H54 (cell line): ENCODE measurements around the gene RHBDF1.

Experiments
- DNase-seq: peaks from one replicate; pipeline ENCODE4 v3.0.0; 2011; ENCODE audit warnings: low spot score, mixed read lengths; ENCODE audit not compliant: insufficient read length
- FAIRE-seq: peaks from 3 replicates; lab custom pipeline; 2011; peaks lifted over from hg19 to GRCh38; lab: Jason Lieb, UNC
- POLR2A ChIP-seq: IDR thresholded peaks from 2 replicates; pipeline ENCODE4 v1.6.1; 2011; ENCODE audit warnings: low read depth, mild to moderate bottlenecking, low read length

The RHBDF1 gene

DNA sequence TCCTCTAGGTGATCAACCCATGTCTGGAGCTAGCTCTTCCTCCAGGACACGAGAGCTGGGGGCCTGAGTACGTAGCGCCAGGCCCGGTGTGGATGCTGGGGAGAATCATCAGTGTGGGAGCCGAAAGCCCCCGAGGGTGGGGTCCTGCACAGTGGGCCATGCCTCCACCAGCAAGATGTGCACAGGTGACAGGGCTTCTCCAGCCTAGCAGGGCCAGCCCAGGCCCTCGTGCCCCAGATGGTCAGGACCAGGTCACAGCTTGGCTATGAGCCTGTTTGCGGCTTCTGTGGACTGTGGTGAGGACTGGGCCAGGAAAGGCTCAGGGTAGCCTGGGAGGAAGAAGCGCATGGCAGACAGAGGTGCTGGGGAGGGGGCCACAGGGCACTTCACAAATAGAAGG is 13.4 kb upstream of the RHBDF1 start:
- no peak for FAIRE-seq
- TF ChIP-seq POLR2A: no peak
- DNase-seq: no peak

DNA sequence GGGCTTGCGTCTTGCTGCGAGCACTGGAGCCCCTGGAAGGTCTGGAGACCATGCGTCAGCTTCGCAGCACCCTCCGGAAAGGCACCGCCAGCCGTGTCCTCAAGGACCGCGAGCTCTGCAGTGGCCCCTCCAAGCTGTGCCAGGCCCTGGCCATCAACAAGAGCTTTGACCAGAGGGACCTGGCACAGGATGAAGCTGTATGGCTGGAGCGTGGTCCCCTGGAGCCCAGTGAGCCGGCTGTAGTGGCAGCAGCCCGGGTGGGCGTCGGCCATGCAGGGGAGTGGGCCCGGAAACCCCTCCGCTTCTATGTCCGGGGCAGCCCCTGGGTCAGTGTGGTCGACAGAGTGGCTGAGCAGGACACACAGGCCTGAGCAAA is 13.0 kb upstream of the RHBDF1 start:
- no peak for FAIRE-seq
- TF ChIP-seq POLR2A: no peak

DNA sequence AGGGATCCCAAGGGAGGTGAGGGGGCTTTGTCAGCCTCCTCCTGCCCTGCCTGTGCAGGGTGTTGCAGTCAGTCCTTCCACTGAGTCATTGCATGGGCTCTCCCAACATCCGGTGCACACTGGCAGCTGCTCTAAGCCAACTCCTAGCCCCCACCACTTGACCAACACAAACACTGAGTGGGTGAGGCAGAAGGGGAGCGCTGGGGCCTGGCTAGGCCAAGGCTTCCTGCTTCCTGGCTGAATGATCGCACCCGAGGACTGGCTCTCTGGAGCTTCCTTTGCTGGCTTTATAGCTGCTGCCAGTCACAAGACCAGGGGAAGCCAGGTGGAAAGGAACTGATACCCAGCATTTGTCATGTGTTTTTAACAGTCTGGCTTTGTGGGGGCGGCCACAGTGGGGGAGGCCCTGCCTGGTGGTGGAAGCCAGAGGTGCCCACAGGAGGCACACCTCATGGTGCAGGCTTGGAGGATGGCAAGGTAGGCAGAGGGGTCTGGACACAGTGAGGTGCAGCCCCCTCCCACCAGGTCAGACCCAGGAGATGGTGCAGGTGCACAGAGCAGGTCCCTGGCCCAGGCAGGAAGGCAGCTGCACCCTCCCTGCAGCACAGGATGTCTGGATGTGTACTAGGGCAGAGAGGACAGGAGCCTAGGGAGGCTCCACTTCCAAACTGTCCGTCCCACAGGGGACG is 12.4 kb upstream of the RHBDF1 start:
- FAIRE-seq (peak; percentile 87), DNase-seq (peak; percentile 98)
- TF ChIP-seq POLR2A: no peak

More for the DNA sequence above, 13.0 kb upstream of the RHBDF1 start:
- DNase-seq: no peak

DNA sequence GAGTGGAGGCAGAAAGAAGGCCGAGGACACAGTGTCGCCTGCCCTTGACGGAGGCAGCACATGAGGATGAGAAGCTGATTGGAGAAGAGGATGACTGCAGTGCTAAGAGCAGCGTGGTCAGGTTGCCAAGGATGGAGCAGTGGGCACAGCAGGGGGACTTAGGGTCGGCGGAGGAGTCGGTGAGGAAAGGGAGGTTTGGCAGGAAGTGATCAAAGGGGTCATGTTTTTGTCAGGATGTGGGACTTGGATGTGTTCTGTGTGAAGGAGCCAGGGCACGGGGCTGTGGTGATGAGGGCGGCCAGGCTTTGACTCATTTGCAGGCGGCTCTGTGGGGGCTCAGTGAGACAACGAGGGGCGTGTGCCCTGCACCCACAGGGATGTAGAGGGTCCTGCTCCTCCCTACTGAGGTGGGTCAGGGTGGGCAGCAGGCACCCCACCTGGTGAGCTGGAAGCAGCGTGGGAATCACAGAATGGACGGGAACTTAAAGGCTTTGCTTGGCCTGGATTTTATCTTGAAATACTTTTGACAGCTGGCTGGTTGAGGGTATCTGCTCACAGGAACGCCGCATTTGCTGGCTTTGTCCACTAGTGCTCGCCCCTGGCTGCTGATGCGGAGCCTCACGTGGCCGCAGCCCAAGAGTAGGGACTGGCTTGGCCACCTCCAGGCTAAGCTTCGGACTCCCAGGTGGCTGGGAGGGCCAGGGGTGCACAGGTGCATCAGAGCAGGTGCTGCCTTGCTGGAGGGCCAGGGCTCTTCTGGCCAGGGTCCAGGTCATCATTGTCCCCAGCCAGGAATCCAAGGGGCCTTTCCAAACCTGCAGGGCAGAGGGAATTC is 11.6 kb upstream of the RHBDF1 start:
- FAIRE-seq (no peak), DNase-seq (no peak)
- no peak for TF ChIP-seq POLR2A

DNA sequence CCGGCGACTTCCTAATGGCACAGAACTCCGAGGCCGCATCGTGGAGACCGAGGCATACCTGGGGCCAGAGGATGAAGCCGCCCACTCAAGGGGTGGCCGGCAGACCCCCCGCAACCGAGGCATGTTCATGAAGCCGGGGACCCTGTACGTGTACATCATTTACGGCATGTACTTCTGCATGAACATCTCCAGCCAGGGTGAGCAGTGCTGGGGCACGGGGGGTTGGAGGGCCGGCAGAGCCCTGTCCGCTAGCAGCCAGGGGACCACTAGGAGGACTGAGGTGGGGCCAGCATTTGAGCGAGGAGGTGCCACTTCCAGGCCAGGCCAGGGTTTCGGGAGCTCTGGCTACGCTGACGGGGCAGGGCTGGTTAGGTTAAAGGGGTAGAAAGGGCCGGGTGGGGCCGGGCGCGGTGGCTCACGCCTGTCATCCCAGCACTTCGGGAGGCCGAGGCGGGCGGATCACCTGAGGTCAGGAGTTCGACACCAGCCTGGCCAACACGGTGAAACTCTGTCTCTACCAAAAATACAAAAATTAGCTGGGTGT is 10.7 kb upstream of the RHBDF1 start:
- FAIRE-seq (no peak), DNase-seq (no peak)
- TF ChIP-seq POLR2A: no peak

DNA sequence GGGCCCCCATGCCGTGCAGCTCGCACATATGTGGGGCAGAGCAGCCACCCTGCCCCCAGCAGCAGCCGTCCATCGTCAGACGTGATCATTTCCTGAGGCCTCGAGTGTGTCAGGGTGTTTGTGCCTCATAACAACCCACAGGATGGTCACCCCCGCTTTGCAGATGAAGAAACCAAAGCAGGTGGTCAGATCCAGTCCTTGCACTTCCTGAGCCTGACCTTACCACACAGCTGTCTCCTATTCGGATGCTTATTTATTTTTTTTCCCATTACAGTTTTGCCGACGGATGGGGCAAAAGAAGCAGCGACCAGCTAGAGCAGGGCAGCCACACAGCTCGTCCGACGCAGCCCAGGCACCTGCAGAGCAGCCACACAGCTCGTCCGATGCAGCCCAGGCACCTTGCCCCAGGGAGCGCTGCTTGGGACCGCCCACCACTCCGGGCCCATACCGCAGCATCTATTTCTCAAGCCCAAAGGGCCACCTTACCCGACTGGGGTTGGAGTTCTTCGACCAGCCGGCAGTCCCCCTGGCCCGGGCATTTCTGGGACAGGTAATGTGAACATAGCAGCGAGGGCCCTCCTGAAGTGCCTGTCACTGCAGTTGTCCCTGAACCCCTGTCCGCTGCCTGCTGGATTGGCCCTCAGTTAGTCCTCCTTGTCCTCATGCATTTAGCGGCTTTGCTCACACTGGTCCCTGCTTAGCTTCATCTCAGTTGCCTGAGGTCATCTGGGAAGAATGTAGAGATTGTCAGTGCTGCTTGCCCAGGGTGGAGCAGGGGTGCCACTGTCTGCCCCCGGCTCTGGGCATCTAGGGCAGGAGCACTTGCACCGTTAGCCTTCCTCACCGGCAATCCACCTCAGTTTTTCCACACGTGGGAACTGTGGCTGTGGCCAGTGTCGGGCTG is 7.0 kb upstream of the RHBDF1 start:
- FAIRE-seq: no peak
- TF ChIP-seq POLR2A: 0 out of 2 replicates have a peak, but pooled peaks have one; percentile 0
- DNase-seq: no peak

DNA sequence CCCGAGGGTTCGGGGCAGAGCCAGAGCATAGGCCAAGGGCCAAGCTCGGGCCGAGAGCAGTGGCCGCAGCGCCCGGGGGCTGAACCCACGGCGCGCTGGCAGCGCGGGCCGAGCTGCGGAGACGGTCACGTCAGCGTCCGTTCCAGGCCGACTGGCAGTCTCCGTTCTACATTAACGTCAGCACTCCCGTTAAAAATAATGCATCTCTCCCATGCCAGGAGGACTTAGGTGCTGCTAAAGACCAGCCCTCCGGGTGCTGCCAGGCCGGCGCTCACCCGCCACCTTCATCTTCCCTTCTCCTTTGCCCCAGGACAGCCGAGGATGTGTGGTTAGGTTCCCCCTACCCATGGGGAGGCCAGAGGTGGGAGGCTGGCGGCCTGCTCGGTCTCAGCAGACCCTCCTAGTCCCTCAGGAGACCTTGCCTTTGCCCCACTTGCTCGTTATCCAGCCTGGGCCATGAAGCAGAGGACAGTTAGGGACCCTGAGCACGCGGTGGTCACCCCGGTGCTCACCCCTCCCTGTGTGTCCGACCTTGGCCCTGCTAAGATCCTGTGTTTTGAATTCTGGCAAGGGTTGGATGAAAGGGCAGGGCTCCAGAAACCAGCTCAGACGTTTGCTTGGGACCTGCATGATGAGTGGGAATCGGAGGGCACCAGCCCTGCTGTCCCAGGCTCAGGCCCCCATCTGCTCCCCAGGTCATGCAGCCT is 6.2 kb upstream of the RHBDF1 start:
- peak; percentile 72 for DNase-seq
- no peak for FAIRE-seq
- TF ChIP-seq POLR2A: 0 out of 2 replicates have a peak, but pooled peaks have one; percentile 2

DNA sequence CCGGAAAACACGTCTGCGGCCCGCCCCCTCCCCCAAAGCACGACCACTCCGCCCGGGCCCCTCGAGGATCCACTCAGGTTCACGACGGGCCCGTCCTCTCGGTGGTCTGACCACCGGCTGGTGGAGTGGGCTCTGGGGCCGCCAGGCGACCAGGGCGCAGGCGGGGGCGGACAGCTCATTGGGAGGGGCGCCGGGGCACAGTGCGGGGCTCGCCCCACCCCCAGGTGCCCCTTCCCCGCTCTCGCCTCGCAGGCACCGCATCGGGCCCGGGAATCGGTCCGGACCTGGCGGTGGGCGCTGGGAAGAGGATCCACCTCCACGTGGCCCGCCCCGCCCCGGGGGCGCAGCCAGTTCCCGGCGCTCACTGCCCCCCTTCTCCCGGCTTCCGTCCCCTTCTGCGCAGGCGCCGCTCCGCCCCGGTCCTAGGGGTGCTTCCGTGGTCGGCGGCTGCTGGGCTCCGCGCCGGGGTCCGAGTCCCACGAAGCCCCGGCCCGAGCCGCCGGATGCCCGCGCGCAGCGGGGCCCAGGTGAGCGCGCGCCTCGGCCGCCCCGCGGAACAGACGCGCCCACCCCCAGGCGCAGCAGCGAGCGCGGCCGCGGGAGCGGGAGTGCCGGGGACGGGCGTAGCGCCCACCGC is 5.5 kb upstream of the RHBDF1 start, which contains the start of gene MPG:
Gene MPG, plus strand, starts transcription at position 419 of the 637 bp plus-strand sequence. Its CDS starts 85 bp downstream, at position 504.
- FAIRE-seq (no peak), DNase-seq (peak; percentile 92)
- TF ChIP-seq POLR2A: peak; percentile 83

DNA sequence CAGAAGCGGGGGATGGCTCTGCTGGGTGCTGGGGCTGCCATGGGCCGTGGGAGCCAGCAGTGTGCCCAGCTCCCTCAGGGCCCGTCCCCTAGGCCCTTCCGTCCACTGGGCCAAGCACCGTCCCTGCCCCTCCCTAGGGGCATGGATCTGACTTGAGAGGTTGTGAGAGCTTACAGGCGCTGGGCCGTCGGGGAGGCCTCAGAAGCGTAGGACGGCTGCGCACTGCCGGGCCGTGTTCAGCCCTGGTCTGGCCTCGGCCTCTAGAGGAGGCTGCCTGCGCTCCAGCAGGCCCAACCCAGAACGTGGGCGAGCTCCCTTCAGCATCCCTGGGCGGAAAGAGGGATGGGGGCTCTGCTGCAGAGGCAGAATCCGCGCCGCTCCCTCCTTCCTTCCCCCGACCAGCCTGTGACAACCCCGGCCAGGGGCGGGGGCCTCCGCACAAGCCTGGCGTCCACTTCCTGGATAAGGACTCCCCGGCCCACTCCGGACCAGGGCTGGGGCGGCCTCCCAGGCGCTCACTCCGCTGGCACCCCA is 4.9 kb upstream of the RHBDF1 start:
- TF ChIP-seq POLR2A: no peak
- DNase-seq (no peak), FAIRE-seq (no peak)

DNA sequence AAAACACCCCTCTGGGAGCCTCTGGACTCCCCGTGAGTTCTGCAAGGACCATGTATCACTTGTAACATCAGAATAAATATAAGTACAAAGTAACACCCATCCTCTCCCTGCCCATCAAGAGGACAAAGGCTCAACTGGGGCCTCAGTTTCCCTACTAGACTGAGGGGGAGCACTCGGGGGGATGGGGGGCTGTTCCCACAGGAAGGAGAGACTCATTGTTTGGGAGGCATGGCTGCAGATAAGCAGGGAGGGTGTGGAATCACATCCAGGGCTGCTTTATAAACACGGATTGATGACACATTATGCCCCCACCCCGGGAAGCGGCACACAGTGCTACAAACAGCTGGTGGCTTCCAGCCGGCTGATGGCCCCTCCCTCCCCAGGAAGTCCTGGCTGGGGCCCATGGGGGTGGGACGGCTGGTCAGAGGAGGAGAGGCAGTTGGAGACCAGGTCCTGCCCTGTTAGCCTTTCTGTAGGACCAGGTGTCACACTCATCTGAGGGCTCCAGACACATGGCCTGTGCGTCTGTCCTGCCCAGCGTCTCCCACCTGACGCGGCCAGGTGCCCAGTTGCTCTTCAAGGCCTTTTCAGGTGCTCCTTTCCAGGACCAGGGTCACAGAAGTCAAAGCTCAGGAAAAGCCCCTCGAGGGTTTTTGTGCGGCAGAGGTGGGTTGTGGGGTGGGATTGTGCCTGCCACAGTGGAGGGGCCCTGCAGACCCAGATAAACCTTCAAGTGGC is 4.3 kb upstream of the RHBDF1 start:
- FAIRE-seq: peak; percentile 45
- peak; percentile 96 for DNase-seq
- TF ChIP-seq POLR2A: no peak
